ENCODE measurements around the gene RPL22.

- TF ChIP-seq CTCF (IDR thresholded peaks at IDR 0.05; ENCODE audit: insufficient read depth, low read depth, low read length) (no peak), EZH2 (IDR thresholded peaks at IDR 0.05; ENCODE audit: insufficient read depth, low read length) (no peak)
These were observed 15.2 kb downstream of the RPL22 start for GRCh38 chr1:6184083-6184783.
